T47D (cell line): Measurements from ENCODE around the gene REPS1.

Experiments
- DNase-seq, 2 experiments: peaks; one replicate each; pipeline versions ENCODE4 v3.0.0 to v3.0.0-alpha.2; 2011 to 2012; ENCODE audit warnings: low read depth in 1 of 2, low spot score in 1 of 2
- JUND ChIP-seq: IDR thresholded peaks from 2 replicates; pipeline ENCODE4 v1.6.1; 2012; ENCODE audit warnings: low read depth
- in situ Hi-C: cut with HindIII; loops from 2 replicates; pipeline ENCODE4 v1.10.0; 2016; ENCODE audit warnings: low sequenced_read_pairs, low pct_unique_long_range_greater_than_20kb

Gene REPS1

DNA sequence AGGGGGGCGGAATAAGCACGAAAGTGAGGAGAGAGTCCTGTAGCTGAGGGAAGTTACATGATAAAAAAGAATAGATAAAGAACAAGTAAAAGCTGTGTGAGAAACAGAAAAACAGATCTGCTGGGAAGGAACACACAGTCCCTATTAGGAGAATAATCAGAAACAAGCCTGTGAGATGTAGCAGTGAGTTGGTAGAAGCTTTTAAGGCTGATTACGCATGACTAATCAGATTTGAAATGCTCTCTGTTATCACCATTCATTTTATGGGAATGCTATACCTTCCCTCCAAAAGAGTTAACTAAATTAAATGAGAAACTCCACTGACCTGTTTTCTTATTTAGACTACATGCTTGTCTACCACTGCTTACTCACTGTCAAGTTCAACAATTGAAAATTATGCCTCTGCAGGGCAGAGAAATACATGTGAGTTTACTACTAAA is 15.8 kb downstream of the REPS1 start:
- DNase-seq, result no peak
- TF ChIP-seq JUND, result no peak
- in situ Hi-C loops, result no loop called here

DNA sequence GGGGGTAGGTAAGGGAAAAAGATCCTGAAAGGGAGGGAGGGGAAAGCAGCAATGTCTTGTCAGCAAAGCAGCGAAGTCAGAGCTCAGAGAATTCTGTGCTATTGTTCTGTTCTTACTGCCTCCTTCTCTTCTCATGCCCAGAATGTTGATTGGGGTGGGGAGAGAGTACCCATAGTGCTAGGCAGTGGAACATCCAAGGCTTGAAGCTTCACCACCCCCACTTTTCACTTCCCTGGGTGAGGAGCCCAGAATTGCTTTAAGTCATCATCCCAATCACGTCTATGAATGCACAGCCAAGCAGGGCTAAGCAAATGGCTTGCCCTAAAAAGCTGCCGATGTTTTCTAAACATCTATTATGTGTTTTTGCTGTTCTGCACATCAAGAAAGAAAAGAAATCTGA is 16.5 kb downstream of the REPS1 start:
- in situ Hi-C loops, result no loop called here
- no peak for DNase-seq
- no peak for TF ChIP-seq JUND

- DNase-seq, result no peak
- TF ChIP-seq JUND, result no peak
- in situ Hi-C loops, result no loop called here
Measured at GRCh38 chr6:138970856-138971425, 17.1 kb downstream of the REPS1 start.

GRCh38 chr6:138970159-138970558 is 17.9 kb downstream of the REPS1 start:
- in situ Hi-C loops, result no loop called here
- DNase-seq, result no peak
- no peak for TF ChIP-seq JUND

DNA sequence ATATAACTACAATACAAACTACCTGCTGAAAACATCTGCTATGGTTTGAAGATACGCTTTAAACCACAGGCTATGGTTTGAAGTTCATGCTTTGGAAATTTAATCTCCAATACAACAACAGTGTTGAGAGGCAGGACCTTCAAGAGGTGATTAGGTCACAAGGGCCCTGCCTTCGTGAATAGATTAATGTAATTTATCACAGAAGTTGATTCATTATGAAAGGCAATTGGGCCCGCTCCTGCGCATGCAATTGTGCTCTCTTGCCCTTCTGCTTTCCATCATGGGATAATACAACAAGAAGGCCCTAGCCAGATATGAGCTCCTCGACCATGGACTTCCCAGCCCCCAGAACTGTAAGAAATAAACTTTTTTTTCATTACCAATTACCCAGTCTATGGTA is 21.2 kb downstream of the REPS1 start:
- TF ChIP-seq JUND, result no peak
- in situ Hi-C loops, result no loop called here
- DNase-seq, result no peak

DNA sequence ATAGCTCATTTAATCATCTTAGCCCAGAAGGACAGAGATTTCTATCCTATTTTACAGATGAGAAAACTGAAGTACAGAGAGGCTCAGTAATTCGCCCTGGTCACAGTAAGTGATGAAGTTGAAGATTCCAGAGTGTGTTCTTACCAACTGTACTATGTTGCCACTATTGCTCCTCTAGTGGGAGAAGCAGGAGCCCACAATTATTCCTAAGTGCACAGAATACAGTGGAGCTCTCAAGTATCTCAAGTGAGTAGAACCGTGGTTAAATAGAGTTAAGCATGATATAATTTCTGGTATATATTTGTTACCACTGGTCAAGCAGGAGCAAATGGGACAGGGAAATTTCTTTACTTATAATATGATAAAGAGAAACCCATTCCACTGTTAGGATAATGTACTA is 22.1 kb downstream of the REPS1 start:
- DNase-seq, result no peak
- in situ Hi-C loops, result no loop called here
- no peak for TF ChIP-seq JUND

- in situ Hi-C loops, result no loop called here
- DNase-seq, result no peak
- no peak for TF ChIP-seq JUND
Measured at GRCh38 chr6:138965291-138965874, 22.7 kb downstream of the REPS1 start.

- in situ Hi-C loops, result no loop called here
- DNase-seq, result no peak
- no peak for TF ChIP-seq JUND
Measured at GRCh38 chr6:138964012-138964411, 24.0 kb downstream of the REPS1 start.

DNA sequence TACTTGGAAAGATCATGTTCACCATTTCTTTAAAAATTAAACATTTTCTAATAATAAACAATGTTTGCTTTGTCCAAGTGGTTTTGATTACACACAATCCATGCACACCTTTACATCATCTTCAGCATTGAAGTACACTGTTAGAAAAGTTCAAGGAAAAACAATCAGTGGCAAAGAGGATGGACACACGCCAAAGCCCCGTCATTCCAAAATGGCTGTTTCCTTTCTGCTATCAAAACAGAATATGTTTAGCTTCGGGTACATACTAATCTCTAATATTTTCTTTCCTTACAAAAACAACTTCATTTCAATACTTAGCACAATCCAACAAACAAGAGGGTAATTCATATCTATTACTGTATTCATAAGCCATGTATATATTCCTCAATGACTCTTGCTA is 24.5 kb downstream of the REPS1 start:
- in situ Hi-C loops, result no loop called here
- DNase-seq, result no peak

GRCh38 chr6:138963119-138963518 is 24.9 kb downstream of the REPS1 start:
- no peak for DNase-seq
- TF ChIP-seq JUND, result no peak
- in situ Hi-C loops, result no loop called here

More for the DNA sequence above, 24.5 kb downstream of the REPS1 start:
- no peak for TF ChIP-seq JUND

DNA sequence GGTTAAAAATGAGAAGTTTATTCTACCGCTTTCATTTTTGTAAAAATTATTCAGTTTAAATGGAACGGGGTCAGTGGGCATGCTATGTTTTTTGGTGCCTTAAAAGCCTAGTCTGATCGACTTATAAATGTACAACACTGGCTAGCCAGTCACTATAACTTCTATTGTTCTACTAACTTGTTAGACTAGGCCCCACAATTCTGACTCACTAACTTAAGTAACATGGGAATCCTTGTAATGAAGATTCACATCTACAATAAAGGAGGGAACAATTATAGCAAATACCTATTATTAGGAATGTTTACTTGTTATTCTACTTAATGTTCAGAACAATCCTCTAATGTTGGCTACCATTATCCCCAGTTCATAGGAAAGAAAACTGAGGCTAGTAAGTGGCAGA is 28.5 kb downstream of the REPS1 start:
- TF ChIP-seq JUND, result no peak
- in situ Hi-C loops, result no loop called here

GRCh38 chr6:138958595-138958994 is 29.5 kb downstream of the REPS1 start:
- no peak for TF ChIP-seq JUND
- in situ Hi-C loops, result no loop called here
- no peak for DNase-seq

More for the DNA sequence above, 28.5 kb downstream of the REPS1 start:
- no peak for DNase-seq

GRCh38 chr6:138957903-138958302 is 30.1 kb downstream of the REPS1 start:
- no peak for DNase-seq
- TF ChIP-seq JUND, result no peak
- in situ Hi-C loops, result no loop called here

- no peak for TF ChIP-seq JUND
- no peak for DNase-seq
- in situ Hi-C loops, result no loop called here
Measured at GRCh38 chr6:138957484-138957883, 30.6 kb downstream of the REPS1 start.
